Activated CD8-positive, alpha-beta memory T cell treated with anti-CD3 and anti-CD28 coated beads, Interleukin-2, amount 50 U/mL, for 24 hours (primary cell): ENCODE measurements around the gene NRG2.

ENCODE experiments used
- DNase-seq: peaks from one replicate; pipeline ENCODE4 v3.0.0-alpha.2; 2020; ENCODE audit errors: extremely low read depth

The NRG2 gene

GRCh38 chr5:140010798-140011197, 32.3 kb downstream of the NRG2 start:
- no peak for DNase-seq

DNA sequence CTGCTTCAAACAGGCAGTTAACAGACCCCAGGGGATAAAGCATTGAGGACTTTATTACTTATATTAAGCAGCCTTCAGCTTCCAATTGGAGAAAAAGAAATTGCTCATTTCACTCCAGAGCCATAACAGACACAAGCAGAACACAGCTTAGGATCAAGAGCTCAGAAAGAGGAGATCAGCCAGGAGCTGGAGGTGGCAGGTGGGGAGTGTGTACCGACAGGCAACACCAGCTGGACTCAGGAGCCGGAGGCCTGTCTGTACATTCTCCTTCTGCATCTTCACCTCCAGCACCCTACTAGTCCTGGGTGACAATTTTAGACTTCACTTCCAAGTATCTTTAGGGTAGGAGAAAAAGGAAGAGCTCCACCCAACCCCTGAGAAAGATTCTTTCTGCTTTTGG, 35.8 kb downstream of the NRG2 start:
- DNase-seq = no peak

DNA sequence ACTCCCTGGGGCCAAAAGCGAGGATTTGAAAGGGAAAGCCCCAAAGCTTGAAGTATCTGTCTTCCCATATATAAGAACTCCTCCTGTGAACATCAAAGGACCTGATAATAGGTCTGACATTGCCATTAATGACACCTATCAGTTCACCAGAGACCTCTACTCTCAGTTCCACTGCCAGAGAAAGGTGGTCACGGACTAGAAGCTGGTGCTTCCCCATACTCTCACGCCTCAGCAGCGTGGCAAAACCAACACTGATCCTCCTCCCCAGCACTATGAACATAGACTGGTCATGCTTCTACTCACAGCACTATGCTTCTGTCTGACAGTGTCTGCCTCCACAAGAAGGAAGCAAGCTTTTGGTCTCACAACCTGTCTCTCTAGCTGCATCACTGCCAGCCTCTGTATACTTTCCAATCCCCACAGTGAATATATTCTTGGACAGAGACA, 37.9 kb downstream of the NRG2 start:
- no peak for DNase-seq

DNA sequence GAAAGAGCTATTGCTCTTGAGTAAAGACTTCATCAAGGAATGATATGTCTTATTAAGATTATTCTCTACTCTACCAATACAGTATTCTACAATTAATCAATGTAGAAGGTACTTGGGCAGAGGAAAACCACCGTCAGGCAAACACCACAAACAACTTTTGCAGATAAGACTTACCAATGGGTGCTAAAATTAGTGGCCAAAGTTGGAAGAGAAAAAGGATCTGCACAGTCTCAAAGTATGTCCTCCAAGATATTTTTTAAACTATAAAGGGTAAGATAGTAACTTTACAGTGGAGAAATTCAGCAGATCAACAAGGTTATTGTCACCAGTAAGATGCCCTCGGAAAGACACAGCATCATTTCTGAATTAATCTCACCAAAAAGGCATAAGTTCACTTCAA, 38.9 kb downstream of the NRG2 start:
- no peak for DNase-seq

GRCh38 chr5:140003519-140003918, 39.6 kb downstream of the NRG2 start:
- no peak for DNase-seq

GRCh38 chr5:140000332-140000731, 42.8 kb downstream of the NRG2 start:
- DNase-seq = no peak

DNA sequence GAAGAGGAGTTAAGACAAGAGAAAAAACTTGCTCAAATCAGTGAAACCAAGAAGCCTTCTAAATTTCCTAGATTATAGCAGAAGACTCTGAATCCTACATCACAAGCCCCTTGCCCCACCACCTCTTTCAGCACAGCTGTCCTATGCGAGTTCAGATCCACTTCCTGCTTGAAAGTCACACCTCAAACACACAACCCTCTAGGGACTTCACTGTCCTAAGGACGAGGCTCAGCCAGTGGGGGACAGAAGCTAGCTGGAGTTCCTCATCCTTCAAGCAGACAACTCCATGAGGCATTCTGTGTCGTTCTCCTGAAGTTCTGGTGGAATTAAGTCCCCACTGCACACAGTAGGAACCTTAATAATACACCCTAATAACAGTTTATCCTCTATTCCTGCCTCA, 44.3 kb downstream of the NRG2 start:
- DNase-seq = no peak

GRCh38 chr5:139997276-139997675, 45.8 kb downstream of the NRG2 start:
- DNase-seq = no peak

DNA sequence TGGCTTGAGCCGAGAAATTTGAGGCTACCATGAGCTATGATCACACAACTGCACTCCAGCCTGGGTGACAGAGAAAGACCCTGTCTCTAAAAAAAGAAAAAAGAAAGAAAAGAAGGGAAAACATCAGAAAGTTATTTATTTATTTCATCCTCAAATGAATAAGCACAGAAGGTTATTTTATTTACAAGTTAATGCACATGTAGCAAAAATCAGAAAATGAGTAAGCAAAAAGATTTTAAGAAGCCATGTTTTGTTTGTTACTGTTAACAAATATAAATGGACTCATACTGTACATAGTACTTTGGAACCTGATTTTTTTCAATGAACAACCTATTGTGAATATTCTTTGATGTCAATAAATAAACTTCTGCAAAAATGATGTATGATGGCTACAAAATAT, 47.2 kb downstream of the NRG2 start:
- DNase-seq = no peak

DNA sequence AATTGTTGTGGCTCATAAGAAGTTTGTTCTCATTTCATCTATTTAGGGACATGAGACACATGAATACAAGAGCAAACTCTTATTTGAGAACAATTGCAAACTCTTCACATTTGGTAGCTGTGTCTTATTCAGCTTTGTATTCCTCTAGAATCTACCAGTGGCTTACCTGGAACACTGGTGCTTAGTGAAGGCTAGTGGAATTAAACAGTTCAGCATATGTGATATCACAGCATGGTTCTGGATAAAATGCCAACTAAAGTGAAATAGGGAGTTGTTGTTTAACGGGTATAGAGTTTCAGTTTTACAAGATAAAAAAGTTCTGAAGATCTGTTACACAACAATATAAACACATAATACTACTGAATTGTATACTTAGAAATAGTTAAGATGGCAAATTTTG, 48.9 kb downstream of the NRG2 start:
- no peak for DNase-seq

DNA sequence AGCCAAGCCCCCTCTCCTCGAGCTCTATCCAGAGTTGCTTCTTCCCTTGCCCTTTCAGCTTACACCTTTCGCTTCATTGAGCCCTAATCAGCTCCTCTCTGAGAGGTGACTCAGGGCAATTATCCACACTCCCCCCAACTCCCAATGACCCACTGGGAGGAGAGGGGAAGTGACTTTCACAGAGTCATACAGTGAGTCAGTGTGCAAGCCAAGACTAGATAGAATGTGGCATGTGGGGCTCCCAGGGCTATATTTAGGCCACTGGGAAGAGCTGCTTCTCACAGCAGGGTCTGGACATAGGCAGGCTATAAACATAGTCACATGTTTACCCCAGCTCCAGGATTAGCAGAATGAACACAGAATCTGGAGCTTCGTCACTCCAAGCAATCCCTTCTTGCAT, 57.4 kb downstream of the NRG2 start:
- DNase-seq = no peak

- DNase-seq = no peak
Measured at GRCh38 chr5:139985290-139985689, 57.8 kb downstream of the NRG2 start.

DNA sequence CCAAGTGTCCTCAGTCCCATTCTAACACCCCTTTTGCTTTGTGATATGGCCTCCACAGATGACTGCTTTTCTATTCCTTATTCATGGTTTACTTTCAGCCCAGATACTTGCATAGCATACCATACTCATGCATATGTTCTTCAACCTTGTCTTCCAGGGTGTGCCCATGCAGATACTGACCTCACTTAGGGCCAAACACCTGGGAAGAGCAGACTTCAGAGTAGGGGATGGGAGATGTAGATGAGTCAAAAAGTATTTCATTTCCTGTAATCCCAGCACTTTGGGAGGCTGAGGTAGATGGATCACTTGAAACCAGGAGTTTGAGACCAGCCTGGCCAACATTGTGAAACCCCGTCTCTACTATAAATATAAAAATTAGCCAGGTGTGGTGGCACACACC, 58.3 kb downstream of the NRG2 start:
- no peak for DNase-seq

DNA sequence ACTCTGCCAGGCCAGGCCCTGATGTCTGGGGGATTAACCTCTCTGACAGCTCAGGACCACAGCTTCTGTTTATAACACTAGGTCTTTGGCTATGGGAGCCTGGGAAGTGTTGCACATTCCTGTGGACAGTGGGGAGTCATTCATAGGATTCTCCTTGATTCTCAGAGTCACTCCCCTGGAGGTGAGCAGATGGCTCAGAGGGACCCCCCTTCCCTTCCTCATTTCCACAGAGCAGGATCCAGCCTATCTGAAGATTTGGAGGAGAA, 60.2 kb downstream of the NRG2 start:
- no peak for DNase-seq

DNA sequence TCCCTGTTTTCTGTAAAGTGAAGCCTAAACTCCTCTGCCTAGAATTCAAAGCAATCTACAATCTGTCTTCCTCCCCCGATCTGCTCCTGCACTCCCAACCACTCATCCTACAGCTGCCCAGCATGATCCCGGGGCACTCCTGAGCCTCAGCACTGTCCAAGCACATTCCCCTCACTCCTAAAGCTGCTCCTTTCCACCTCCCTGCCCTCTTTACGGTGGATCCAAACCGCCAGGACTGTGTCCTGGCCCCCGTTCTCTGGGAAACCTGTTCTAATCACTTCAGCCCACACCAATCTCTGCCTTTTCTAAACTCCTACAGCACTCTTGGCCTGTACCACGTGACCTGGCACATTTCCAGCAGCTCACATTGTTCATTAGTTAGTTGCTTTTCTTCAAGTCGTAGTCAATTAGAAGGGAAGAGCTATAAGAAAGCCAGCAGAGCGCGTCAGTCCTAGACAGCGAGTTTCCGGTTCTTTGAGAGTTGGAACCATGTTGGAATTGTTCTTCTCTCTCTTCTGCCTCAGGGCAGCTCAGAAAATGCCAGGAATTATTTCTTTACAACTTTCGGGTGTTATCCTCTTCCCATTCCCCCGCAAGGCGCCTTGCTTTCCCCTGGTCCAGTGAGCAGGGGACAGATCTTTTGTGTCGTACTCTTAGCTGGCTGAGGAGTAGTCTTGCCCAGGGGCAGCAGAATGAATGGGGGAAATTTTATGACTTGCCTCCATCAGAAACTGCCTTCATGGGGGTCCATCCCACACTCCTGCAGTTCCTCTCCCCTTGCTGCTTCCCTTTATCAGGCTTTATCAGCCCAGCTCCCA, 60.7 kb downstream of the NRG2 start:
- no peak for DNase-seq

GRCh38 chr5:139980765-139981164, 62.3 kb downstream of the NRG2 start:
- no peak for DNase-seq

GRCh38 chr5:139979943-139980342, 63.2 kb downstream of the NRG2 start:
- DNase-seq = no peak

DNA sequence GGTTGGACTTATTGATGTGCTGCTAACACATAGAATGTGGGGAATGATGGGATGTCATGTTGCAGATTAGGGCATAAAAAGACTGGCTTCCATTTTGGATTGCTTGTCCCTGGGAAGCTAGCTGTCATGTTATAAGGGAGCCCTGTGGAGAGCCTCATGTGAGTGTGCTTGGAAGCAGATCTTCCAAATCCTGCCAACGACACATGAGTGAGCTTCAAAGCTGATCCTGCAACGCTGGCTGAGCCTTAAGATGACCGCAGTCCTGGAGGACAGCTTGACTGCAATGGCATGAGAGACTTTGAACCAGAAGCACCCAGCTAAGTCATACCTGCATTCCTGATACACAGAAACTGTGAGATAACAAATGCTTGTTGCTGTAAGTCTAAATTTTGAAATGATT, 63.6 kb downstream of the NRG2 start:
- no peak for DNase-seq

DNA sequence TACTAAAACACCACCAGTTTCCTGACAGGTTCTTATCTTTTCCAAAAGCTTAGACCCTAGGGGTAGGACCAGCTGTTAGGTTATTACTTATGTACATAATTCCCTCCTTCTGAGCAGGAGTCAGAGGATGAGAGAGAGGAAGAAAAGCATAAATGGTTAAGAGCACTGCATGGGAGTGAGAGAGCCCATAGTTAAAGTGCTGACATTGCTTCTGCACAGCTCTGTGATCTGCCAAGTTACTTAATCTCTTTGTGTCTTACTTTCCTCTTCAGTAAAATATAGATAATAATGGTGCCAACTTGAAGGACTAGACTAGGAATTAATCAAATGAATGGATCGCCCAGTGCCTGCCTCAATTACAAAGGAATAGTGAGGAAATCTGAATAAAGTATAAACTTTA, 66.4 kb downstream of the NRG2 start:
- no peak for DNase-seq

DNA sequence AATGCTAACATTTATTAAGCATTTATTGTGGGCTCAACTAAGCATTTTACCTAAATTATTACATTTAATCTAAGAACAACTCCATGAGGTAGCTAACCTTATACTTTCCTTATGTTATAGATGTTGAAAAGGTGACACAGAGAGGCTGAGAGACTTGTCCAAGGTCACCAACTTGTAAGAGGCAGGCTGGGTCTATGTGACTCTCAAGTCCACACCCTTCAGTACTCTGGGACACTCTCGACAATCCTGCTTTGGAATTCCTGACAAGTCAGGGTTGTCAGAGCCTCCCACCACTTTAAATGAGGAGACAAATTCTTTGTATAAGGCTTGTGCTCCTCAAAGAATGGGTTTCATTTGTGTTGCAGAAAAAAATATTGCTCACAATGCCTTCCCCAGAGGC, 67.2 kb downstream of the NRG2 start:
- DNase-seq = no peak

- DNase-seq = no peak
Measured at GRCh38 chr5:139975306-139975705, 67.8 kb downstream of the NRG2 start.

GRCh38 chr5:139974661-139975060, 68.4 kb downstream of the NRG2 start:
- DNase-seq = no peak

DNA sequence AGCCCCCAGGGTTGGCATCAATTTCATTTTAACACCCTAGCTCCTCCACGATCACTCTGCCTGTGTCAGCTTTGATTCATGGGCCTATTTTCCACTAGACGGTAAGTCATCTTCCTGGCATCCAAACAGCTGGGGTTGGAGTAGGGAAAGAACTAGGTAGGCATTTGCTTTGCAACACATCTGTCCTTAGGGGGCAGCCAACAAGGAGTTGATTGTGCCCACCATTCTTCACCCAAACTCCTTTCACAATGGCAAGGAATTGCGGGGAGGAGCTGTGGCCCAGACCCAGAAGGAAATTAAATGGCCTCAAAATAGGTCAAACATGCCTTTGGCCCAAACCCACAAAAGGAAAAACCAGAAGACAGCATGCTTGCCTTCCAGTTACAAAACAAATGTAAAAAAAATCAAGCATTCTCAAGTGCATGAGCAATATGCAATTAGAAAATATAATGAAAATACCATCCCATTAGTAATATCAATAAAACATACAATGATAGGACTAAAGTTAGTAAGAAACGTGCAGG, 71.8 kb downstream of the NRG2 start:
- DNase-seq = no peak

DNA sequence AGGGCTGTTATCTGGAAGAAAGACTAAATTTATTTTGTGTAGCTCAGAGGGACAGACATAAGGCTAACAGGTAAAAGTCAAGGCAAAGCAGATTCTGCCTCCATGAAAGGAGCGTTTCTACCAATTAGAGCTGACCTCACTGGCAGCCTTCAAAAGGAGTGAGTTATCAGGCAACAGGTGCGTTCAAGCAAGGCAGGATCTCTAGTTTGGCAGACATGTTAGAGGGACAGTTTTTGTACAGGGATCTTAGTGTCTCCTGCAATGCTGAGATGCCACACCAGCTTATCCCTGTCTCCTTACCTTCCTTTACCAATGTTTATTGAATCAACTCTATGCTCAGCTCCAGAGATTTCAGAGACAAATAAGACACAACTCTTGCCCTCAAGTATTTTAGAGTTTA, 73.8 kb downstream of the NRG2 start:
- DNase-seq = no peak
